GM21528 (cell line): Measurements from ENCODE around the gene PEDS1.
"Not testable (repeated sequence)": the region's sequence is repeated elsewhere in the genome, so short reads cannot be mapped to it uniquely, and the experiment has no call there.

ENCODE experiments used
- ATAC-seq: cut with Tn5 transposase; IDR thresholded peaks from one replicate; pipeline ENCODE4 v1.9.1; 2021; ENCODE audit warnings: mild to moderate bottlenecking, moderate library complexity; ENCODE audit not compliant: unreplicated experiment, low FRiP score

The PEDS1 gene

GRCh38 chr20:50191065-50191543 is 37.6 kb upstream of the PEDS1 start:
- peak; percentile 16 for ATAC-seq

- peak; percentile 39 for ATAC-seq
Measured at GRCh38 chr20:50190251-50191064, 36.9 kb upstream of the PEDS1 start, which contains the start of gene CEBPB. TSS of gene CEBPB (plus strand) at chr20:50190830. CDS start at chr20:50191034, 204 bp downstream.

- no peak for ATAC-seq
Measured at GRCh38 chr20:50189681-50190250, 36.2 kb upstream of the PEDS1 start.

- no peak for ATAC-seq
Measured at GRCh38 chr20:50188879-50189680, 35.6 kb upstream of the PEDS1 start.

- no peak for ATAC-seq
Measured at GRCh38 chr20:50188287-50188688, 34.8 kb upstream of the PEDS1 start.

- no peak for ATAC-seq
Measured at GRCh38 chr20:50187403-50188051, 34.0 kb upstream of the PEDS1 start.

- ATAC-seq, result no peak
Measured at GRCh38 chr20:50186987-50187402, 33.5 kb upstream of the PEDS1 start.

GRCh38 chr20:50186151-50186885 is 32.8 kb upstream of the PEDS1 start:
- ATAC-seq, result no peak

- ATAC-seq, result no peak
Measured at GRCh38 chr20:50185426-50185825, 31.9 kb upstream of the PEDS1 start.

GRCh38 chr20:50182346-50182745 is 28.8 kb upstream of the PEDS1 start:
- ATAC-seq, result no peak

GRCh38 chr20:50181344-50181743 is 27.8 kb upstream of the PEDS1 start:
- ATAC-seq, result no peak

GRCh38 chr20:50178672-50179071 is 25.1 kb upstream of the PEDS1 start:
- ATAC-seq, result not testable (repeated sequence)

- ATAC-seq, result no peak
Measured at GRCh38 chr20:50175938-50176933, 22.7 kb upstream of the PEDS1 start.

GRCh38 chr20:50174456-50174855 is 20.9 kb upstream of the PEDS1 start:
- no peak for ATAC-seq

GRCh38 chr20:50172347-50173013 is 19.0 kb upstream of the PEDS1 start:
- no peak for ATAC-seq

GRCh38 chr20:50170549-50171220 is 17.2 kb upstream of the PEDS1 start:
- ATAC-seq, result no peak

- ATAC-seq, result no peak
Measured at GRCh38 chr20:50169329-50169823, 15.9 kb upstream of the PEDS1 start.
